NCI-H2227 (cell line): ENCODE data around the gene AK2.
"Not testable (repeated sequence)": the region's sequence is repeated elsewhere in the genome, so short reads cannot be mapped to it uniquely, and the experiment has no call there.

Source experiments
- DNase-seq: peaks from one replicate; lab custom pipeline; 2025; ENCODE audit not compliant: unreplicated experiment; lab: John Stamatoyannopoulos, UW

Gene AK2

DNA sequence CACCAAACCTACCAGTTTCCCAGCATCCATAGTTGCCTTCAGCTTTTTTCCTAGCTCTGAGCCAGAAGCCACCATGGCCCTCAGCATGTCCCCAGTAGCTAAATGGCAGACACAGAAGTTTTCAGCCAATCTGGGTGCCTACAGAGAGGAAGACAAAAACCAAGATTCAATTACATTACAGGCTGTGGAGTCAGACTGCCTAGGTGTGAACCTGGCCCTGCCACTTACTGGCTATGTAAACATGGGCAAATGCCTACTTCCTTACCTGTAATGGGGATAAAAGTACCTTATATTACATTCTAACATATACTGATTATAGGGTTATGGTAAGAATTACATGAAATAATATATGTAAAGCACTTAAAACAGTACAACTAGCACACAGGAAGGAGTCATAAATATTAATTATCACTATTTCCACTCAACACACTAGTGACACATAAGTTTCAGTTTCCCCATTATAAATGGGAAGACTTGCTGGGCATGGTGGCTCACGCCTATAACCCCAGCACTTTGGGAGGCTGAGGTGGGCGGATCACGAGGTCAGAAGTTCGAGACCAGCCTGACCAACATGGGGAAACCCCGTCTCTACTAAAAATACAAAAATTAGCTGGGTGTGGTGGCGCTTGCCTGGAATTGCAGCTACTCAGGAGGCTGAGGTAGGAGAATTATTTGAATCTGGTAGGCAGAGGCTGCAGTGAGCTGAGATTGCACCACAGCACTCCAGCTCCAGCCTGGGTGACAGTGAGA is 12.1 kb downstream of the AK2 start:
- DNase-seq = not testable (repeated sequence)

DNA sequence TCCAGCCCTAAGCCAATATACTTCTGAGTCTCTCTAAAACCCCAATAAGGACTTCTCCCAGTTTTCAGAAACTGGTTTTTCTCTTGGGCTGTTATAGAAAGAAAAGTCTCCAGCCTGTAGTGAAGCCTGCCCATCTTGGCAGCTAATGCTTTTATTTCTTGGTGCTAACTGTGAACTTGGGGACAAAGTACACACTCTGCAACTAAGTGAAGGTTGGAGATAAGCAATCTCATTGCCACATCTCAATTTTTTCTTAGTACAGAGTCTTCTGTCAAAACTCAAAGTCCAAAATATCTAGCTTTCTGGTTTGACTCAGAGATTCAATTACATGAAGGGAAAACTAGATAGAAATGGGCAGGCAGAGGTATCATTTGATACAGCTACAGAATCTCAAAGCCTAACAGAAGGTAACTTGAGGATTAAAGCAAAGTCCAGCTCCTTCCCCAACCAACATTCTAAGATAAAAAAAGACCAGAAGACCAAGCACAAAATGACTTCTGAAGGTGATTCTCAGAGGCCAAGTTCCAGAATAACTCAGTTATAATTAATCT is 14.0 kb downstream of the AK2 start:
- no peak for DNase-seq

DNA sequence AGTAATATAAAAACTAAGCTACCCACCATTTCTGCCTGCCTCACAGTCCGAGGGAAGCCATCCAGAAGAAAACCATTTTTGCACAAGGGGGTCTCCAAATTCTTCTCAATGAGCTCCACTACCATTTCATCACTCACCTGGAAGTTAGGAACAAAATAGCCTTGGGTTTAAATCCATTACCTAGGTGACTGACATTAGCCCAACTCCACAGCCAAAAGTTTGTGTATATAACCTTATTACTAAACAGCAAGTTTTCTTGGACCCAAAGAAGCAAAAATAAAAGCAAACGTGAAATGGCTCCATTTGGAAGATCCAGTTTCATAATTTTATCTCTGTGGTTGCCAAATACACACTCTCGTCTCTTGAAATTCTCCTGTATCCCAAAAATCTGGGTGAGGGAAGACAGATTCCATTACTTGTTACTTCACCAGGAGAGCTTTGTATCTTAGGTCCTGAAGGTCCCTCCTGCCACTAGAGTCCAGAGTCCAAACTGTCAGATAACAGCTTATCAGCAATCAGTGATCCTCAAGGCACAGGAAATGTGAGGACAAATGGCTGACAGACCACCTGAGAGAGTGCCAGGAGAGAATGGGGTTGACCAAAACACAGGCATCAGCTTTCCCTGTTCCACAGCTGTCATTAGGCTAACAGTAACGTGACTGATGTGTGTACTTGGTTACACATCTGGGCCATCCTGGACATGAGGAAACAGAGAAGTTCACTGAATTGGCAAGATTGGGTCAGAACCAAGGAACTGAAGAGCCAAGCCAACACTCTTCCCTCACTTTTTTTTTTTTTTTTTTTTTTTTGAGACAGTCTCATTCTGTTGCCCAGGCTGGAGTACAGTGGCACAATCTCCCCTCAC is 14.9 kb downstream of the AK2 start:
- DNase-seq = no peak

DNA sequence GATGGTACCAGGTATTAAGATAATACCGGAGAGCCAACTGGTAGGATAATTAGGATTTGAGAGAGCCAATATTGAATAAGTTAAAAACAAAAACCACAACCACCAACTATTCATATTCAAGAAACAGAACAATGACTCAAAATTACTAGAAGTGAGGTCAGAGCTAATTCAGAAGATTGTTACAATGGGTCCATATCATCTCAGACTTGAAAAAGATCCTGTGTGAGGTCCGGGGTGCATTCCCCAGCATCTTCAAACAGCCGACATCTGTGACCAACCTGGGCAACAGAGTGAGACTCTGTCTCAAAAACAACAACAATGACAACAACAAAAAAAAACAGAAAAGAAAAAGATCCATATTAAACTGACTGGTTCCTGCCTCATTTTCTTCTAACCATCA is 18.6 kb downstream of the AK2 start:
- no peak for DNase-seq

- DNase-seq = no peak
Observed at GRCh38 chr1:33017175-33017574, 19.5 kb downstream of the AK2 start.

- DNase-seq = no peak
Observed at GRCh38 chr1:33015216-33015615, 21.5 kb downstream of the AK2 start.

DNA sequence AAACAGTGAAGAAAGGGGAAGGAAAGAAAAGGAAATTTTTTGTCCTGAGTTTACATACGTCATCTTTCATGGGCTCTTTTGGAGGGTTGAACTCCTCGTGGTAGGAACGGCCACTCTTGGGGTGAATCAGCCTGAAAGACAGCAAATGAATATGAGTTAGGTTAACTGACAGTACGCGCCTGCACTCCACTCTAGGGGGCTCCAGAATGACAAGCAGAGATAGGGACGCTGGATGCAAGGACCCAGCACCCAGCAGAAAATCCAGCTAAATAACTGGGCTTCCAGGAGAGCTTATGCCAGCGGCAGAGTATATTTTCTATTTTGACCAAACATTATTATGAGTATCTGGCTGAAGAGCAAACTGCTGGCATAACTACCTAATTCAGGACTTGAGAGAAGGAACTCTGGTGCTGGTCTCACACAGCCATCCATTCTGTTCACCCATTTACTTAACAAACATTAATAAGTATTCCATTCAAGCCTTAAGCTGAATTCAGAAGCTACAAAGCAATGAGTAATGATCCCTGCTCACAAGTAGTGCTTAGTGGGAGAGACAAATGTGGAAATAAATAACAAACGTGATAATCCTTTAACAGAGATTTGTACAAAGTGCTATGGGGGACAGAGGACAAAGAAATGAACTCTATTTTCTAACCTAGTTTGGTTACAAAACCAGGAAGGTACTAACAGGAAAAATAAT is 22.1 kb downstream of the AK2 start:
- DNase-seq = no peak

DNA sequence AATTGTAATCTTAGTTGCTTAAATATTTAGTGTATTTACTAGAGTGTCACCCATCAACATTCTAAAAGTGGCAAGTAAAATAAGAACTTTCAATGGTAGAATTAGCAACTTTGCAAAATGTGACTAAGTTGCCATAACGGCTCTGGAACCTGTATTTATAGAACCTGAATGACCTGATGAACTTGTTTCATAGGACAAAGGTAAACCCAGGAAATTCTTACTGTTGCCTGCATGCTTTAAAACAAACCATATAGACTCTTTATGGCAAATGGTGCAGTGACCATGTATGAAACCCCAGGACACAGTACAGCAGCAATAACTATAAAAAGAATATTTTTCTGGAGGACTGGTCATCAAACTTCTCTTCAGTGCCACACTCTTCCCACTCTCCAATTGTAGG is 22.9 kb downstream of the AK2 start:
- DNase-seq = no peak

GRCh38 chr1:33012165-33012564 is 24.5 kb downstream of the AK2 start:
- DNase-seq = no peak

GRCh38 chr1:33010932-33011731 is 25.6 kb downstream of the AK2 start:
- DNase-seq = no peak

DNA sequence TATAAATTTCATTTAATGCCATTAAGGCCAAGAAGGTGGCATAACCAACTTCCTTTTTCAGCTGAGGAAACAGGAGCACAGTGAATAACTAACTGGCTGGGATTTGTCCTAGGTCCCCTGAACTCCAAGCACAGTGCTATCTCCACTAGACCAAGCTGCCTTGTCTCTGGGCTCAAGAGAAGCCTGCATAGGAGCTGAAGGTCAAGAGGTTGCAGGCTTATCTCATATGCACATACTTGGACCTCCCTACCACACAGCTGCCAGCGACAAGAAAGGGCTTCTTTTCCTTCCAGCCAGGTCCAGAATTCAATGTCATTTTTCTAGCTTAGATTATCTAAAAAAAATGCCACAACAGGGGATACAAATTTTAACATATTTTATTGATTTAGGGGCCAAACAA is 27.1 kb downstream of the AK2 start:
- no peak for DNase-seq

GRCh38 chr1:33008051-33008914 is 28.4 kb downstream of the AK2 start:
- DNase-seq = no peak

DNA sequence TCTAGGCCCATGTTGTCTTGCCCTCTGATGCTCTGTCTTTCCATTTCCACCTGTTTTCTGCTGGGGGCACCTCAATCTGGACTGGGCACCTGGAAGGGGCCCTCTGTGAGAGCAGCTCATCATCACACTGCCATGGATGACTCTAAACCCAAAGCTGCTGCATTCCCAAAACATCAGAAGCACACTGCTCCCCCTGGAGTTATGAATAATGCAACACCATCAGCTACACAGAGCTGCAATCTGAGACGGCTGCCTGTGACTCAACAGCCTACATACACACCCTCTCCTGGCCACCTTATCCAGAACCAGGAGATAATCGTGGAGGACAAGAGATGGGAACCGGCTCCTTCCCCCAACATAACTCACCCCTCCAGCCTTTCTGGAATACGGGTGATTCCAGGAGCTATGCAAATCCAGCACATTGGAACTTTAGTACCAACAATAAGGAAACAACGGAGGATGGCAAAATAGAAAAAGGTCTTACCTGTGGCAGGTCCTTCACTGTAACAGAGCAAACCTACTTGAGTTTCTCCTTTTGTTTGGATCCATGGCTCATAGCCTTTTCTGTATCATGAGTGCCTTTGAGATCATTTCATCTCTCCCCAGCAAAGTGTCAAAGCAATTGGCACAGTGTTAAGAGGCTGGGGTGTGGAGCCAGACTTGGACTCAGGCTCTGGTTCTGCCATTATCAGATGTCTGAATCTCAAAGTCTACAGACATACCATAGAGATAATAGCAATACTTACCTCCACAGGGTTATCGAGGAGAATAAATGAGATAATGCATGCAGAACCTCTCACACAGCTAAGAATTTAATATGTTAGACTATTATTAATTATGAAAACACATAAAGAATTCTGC is 29.3 kb downstream of the AK2 start:
- peak; percentile 42 for DNase-seq

DNA sequence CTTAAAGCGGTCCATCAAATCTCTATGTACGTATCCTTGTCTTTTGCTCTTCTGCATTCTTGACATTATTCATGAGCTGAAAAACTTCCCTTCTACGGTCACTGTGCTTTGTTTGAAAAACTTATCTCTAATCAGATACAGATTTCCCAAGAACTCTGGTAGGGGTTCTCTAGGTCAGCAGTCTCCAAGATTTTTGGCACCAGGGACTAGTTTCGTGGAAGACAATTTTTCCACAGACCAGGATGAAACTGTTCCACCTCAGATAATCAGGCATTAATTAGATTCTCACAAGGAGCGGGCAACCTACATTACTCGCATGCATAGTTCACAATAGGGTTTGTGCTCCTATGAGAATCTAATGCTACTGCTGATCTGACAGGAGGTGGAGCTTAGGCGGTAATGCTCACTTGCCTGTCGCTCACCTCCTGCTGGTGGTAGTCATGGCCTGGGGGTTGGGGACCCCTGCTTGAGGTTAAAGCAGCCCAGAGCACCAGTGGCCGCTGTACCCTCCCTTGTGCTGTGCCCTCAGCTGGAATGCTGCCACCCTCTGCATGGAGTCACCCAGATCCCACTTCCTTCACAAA is 30.8 kb downstream of the AK2 start:
- no peak for DNase-seq

GRCh38 chr1:33005117-33005837 is 31.4 kb downstream of the AK2 start:
- DNase-seq = no peak

- no peak for DNase-seq
Observed at GRCh38 chr1:33004613-33005012, 32.1 kb downstream of the AK2 start.

DNA sequence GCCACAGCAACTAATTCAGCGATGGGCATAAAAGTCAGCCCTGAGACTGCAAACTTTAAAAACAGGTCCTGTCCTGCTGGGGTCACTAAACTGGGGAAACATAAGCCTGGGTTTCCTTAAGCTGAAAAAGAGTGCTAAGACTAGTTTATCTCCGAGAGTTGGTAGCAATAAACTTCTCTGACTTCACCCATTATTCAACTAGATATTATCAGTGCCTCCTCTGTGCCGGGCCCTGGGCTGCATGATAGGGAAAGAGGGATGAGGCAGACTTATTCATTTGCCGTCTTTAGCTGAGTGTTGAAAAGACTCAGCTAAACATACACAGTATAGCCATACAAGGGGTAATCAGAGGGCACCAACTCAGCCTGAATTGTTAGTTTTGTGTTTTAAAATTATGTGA is 33.0 kb downstream of the AK2 start:
- no peak for DNase-seq

GRCh38 chr1:33002006-33002405 is 34.7 kb downstream of the AK2 start:
- no peak for DNase-seq
